GM04503 (cell line): ENCODE measurements around the gene S1PR4.
"Not testable (repeated sequence)": the region's sequence is repeated elsewhere in the genome, so short reads cannot be mapped to it uniquely, and the experiment has no call there.

Source experiments
- DNase-seq: peaks from one replicate; pipeline ENCODE4 v3.0.0-alpha.2; 2012; ENCODE audit warnings: low read depth

Gene S1PR4

GRCh38 chr19:3152419-3152780 lies 26.2 kb upstream of the S1PR4 start:
- no peak for DNase-seq

DNA sequence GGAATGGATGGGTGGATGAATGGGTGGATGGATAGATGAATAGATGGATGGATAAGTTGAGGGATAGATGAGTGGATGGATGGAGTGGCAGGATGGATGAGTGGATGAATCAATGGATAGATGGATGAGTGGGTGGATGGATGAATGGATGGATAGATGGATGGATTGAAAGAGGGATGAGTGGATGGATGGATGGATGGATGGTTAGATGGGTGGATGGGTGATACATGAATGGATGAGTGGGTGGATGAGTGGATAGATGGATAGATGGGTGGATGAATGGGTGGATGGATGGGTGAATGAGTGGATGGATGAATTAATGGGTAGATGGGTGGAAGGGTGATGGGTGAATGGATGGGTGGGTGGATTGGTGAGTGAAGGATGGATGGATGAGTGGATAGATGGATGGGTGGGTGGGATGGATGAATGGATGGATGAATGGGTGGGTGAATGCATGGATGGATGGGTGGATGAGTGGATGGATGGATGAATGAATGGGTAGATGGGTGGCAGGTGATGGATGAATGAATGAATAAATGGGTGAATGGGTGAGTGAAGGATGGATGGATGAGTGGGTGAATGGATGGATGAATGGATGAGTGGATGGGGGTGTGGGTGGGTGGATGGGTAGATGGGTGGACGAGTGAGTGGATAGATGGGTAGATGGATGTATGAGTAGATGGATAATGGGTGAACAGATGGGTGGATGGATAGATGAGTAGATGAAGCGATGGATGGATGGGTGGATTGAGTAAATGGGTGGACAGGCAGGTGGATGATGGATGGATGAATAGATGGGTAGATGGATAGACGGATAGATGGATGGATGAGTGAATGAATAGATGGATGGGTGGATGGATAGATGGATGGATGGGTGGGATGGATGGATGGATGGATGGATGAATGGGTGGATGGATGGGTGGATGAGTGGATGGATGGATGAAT lies 25.0 kb upstream of the S1PR4 start:
- no peak for DNase-seq

DNA sequence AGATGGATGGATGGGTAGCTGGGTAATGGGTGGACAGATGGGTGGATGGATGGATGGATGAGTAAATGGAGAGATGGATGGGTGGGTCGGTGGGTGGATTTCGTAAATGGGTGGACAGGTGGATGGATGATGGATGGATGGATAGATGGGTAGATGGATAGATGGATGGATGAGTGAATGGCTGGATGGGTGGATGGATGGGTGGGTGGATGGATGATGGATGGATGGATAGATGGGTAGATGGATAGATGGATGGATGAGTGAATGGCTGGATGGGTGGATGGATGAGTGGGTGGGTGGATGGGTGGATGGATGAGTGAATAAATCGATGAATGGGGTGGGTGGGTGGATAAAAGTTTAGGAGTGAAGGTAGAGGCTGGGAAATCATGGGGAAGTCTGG lies 24.1 kb upstream of the S1PR4 start:
- not testable (repeated sequence) for DNase-seq

GRCh38 chr19:3154957-3155736 lies 23.4 kb upstream of the S1PR4 start:
- DNase-seq: peak; percentile 98

DNA sequence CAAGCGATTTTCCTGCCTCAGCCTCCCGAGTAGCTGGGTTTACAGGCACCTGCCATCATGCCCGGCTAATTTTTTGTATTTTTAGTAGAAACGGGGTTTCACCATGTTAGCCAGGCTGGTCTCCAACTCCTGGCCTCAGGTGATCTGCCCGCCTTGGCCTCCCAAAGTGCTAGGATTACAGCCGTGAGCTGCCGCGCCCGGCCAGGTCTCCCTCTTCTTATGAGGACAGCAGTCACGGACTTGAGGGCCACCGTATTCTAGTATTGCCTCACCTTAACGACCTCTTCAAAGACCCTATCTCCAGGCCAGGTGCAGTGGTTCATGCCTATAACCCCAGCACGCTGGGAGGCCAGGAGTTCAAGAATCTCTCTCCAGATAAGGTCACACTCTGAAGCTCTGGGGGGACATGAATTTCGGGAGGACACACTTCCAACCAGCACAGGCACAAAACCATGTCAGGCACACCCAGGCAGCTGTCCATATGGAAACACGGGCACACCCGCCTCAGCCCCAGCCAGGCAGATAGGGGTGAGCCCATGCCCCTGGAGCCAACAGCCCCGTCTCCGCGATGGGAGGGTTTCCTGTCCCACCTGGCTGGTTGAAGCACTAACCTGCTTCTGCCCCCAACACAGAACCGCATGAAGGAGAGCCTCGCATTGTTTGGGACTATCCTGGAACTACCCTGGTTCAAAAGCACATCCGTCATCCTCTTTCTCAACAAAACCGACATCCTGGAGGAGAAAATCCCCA lies 21.3 kb upstream of the S1PR4 start:
- no peak for DNase-seq

DNA sequence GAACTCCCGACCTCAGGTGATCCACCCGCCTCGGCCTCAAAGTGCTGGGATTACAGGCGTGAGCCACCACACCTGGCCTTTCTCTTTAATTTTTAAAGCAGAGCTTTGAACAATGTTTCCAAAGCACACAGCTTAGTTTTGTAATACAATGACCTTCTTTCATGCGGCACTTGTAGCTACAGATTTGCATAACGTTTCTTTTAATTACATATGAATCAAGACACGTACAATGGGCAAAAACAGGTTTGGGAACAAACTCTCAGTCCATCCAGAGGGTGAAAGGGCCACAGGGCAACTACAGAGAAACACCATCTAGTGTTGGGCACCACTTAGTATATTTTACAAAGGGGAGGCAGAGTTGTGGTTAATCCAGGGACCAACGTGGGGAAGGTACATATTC lies 19.0 kb upstream of the S1PR4 start:
- DNase-seq: no peak

GRCh38 chr19:3160219-3160618 lies 18.4 kb upstream of the S1PR4 start:
- no peak for DNase-seq

DNA sequence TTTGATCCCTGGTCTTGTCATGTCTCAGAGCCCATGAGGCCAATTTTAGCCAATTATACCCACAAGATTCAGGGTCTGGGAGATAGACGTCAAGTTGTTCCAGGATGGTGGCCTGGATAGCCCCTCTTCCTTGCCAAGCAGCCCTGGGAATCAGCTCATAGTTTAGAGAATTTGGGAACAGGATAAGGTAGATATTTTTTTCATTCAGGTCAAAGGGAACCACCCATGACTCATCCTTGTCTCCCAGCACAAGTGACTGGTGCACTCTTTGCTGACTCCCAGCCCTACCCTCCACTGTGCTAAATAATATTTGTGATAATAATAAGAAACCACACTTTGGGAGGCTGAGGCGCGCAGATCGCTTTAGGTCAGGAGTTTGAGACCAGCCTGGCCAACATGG lies 17.1 kb upstream of the S1PR4 start:
- DNase-seq: no peak

DNA sequence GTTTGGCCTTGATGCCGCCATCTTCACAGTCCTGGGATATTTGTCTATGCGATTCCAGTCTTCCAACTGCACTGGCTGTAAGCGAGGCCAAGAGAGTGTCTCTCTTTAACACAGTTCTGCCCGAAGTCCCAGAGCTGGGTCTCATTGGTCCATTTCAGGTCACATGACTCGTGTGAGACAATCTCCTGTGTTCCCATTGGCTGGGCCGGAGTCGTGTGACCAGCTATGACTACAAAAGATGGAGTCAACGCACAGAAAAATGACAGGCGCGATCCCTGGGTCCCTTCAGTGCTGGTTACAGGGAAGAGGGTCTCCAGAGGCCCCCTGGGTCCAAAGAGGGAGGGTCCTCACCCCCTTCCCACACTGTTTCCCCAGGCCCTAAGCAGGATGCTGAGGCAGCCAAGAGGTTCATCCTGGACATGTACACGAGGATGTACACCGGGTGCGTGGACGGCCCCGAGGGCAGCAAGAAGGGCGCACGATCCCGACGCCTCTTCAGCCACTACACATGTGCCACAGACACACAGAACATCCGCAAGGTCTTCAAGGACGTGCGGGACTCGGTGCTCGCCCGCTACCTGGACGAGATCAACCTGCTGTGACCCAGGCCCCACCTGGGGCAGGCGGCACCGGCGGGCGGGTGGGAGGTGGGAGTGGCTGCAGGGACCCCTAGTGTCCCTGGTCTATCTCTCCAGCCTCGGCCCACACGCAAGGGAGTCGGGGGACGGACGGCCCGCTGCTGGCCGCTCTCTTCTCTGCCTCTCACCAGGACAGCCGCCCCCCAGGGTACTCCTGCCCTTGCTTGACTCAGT lies 15.9 kb upstream of the S1PR4 start:
- DNase-seq: no peak

GRCh38 chr19:3163230-3163886 lies 15.2 kb upstream of the S1PR4 start:
- DNase-seq: no peak

DNA sequence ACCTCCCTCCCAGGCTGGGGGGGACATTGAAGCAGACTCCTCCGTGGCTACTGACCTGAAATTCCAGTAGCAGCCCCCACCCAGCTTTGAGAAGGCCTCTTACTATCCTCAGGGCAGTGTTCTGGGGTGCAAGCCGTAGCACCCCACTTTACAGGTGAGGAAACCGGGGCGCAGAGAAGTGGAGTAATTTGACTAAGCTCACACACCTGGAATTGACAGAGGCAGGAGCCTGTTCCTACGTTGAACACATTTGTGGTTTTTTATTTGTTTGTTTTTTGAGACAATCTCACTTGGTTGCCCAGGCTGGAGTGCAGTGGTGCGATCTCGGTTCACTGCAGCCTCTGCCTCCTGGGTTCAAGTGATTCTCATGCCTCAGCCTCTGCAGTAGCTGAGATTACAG lies 14.6 kb upstream of the S1PR4 start:
- no peak for DNase-seq

GRCh38 chr19:3167533-3168272 lies 10.9 kb upstream of the S1PR4 start:
- DNase-seq: no peak

GRCh38 chr19:3171894-3172672 lies 6.5 kb upstream of the S1PR4 start:
- DNase-seq: no peak

GRCh38 chr19:3172673-3173000 lies 5.9 kb upstream of the S1PR4 start:
- DNase-seq: not testable (repeated sequence)

DNA sequence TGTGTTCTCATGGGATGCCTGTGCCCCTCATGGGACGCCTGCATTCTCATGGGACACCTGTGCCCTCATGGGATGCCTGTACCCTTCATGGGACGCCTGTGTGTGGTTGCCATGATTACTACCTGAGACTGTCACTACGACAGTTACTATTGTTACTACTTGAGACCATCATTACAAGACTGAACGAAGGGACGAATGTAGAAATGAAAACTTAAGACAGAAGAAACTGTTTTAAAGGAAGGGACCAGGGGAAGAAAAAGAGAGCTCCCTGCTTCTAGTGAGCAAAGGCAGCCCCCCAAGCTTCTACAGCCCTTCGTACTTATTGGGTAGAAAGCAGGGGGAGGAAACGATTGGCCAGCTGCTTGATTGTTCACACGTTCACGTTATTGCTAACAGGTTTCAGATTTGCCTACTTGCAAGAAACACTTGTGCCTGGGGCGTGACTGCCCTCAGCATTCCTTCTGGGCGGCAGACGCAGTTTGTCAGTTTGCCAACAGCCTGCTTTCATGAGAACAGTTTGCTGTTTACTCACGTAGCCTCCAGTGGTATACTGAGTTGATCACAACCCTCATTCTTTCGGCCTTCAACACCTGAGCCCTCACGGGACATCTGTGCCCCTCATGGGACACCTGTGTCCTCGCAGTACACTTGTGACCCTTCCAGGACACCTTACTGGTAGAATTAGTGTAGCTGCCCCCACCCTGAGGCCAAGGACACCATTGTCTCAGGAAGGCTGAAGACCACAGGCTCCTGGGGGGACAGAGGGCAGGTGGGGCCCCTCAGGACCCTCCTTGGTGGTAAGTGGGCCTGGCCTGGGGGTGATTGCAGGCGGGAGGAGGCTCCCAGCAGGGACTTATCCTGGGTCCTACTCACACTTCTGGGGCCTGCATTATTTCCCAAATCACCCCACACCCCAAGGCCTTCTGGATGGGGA lies 2.5 kb upstream of the S1PR4 start:
- DNase-seq: peak; percentile 50

- DNase-seq: peak; percentile 22
These were observed 1.7 kb upstream of the S1PR4 start for GRCh38 chr19:3176715-3177501.

DNA sequence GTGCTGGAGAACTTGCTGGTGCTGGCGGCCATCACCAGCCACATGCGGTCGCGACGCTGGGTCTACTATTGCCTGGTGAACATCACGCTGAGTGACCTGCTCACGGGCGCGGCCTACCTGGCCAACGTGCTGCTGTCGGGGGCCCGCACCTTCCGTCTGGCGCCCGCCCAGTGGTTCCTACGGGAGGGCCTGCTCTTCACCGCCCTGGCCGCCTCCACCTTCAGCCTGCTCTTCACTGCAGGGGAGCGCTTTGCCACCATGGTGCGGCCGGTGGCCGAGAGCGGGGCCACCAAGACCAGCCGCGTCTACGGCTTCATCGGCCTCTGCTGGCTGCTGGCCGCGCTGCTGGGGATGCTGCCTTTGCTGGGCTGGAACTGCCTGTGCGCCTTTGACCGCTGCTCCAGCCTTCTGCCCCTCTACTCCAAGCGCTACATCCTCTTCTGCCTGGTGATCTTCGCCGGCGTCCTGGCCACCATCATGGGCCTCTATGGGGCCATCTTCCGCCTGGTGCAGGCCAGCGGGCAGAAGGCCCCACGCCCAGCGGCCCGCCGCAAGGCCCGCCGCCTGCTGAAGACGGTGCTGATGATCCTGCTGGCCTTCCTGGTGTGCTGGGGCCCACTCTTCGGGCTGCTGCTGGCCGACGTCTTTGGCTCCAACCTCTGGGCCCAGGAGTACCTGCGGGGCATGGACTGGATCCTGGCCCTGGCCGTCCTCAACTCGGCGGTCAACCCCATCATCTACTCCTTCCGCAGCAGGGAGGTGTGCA lies 587 bp downstream of the S1PR4 start:
- no peak for DNase-seq
